NCI-H2029 treated with DMSO at 0.1 percent for 48 hours (cell line): Measurements from ENCODE around the gene METTL2A.
A peak's percentile ranks its signal among the peaks of the same experiment; 100 is the strongest.
"Not testable (repeated sequence)": the region's sequence is repeated elsewhere in the genome, so short reads cannot be mapped to it uniquely, and the experiment has no call there.

Experiments
- DNase-seq: peaks from one replicate; lab custom pipeline; 2025; lab: John Stamatoyannopoulos, UW

The METTL2A gene, protein sequence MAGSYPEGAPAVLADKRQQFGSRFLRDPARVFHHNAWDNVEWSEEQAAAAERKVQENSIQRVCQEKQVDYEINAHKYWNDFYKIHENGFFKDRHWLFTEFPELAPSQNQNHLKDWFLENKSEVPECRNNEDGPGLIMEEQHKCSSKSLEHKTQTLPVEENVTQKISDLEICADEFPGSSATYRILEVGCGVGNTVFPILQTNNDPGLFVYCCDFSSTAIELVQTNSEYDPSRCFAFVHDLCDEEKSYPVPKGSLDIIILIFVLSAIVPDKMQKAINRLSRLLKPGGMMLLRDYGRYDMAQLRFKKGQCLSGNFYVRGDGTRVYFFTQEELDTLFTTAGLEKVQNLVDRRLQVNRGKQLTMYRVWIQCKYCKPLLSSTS

DNA sequence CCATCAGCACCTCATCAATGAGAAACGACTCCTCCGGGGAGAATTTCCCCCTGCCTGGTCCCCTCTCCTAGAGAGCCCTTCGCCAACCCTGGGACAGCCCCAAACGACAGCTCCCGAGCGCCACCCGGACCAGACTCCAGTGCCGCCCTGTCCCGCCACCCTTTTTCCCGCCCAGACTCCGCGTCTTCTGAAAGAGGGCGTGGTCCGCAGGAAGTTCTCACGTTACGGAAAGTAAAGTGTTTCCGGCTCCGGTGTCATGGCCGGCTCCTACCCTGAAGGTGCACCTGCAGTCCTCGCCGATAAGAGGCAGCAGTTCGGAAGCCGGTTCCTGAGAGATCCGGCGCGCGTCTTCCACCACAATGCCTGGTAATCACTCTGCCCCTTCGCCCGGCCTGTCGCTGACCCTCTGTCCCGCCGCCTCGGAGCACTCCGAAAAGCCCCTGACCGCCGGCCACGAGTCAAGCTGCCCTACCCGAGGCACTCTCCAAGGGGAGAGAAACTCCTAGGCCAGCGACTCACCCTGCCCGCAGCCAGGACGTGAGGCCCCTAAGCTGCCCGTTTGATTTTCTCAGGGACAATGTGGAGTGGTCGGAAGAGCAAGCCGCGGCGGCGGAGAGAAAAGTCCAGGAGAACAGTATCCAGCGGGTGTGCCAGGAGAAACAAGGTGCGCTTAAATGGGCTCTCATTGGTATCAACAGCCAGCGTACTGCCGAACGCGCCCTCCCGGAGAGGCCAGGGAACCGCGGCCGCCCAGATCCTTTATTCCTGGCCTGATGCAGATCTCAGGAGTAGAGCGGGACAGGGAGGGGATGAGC lies at the start of gene METTL2A:
TSS of gene METTL2A (plus strand) at position 251 of the 815 bp plus-strand sequence. CDS start at position 257, 6 bp downstream.
- DNase-seq, result peak; percentile 60

DNA sequence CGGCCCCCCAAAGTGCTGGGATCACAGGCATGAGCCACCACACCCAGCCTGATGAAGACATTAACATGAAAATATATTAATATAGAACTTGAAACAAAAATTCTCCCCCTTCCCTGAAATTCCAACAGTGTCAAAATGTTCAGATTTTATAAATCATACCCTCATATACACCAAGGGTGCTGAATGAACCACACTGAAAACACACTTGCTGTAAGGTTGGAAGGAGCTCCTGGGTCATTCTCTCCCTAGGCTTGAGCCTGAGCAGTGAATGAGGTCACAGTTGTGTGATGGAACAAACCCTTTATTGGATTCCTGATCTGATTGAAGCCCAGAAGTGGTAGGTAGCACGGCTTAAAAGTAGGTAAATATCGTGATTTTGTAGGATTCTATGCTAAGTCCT lies 43.4 kb upstream of the METTL2A start, which contains the start of gene EFCAB3:
TSS of gene EFCAB3 (plus strand) at position 301 of the 400 bp plus-strand sequence. CDS start 2,427 bp downstream, outside the sequence.
- no peak for DNase-seq

DNA sequence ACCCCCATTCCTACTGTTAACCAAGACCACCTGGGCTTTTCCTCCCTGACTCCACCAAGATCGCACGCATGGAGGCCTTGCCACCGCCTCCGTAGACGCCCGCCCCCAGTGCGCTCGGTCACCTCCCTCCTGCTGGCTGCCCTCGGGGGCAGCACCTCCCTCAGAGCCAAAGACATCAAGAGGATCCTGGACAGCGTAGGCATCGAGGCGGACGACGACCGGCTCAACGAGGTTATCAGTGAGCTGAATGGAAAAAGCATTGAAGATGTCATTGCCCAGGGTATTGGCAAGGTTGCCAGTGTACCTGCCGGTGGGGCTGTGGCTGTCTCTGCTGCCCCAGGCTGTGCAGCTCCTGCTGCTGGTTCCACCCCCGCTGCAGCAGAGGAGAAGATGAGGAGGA lies 42.1 kb upstream of the METTL2A start:
- DNase-seq, result no peak

DNA sequence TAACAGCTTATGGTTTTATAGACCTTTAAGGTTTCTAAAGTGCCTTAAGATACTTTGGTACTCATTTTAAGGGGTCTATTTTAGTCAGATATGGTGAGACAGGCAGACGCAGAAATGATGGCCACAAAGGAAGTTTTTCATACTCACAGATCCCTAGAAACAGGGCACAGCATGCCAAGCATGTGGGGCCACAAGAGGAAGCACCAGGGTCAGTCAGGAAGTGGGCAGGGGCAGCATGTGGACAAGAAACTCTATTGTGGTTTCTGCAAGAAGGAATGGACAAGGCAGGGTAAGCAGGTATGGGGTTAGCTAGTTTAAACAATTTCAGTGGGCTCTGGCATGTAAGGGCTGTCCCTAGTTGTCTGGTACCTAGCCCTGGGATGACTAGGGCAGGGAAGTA lies 34.8 kb upstream of the METTL2A start:
- no peak for DNase-seq

DNA sequence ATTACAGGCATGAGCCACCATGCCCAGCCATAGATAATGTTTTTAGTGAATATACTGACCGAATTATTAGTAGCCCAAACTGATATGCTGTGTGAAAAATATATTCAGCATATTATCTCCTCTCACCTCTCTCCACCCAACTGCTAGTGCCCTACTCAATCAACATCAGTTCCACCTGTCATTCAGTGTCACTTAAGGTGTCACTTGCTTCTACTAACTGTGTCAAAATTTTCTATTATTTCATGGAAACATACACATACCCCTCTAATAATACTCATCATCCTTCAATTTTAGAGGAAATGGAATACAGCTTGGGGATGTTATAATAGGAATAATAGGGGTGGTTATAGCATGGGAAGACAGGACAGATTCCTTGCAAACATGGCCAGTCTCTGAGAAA lies 30.8 kb upstream of the METTL2A start:
- DNase-seq, result no peak

DNA sequence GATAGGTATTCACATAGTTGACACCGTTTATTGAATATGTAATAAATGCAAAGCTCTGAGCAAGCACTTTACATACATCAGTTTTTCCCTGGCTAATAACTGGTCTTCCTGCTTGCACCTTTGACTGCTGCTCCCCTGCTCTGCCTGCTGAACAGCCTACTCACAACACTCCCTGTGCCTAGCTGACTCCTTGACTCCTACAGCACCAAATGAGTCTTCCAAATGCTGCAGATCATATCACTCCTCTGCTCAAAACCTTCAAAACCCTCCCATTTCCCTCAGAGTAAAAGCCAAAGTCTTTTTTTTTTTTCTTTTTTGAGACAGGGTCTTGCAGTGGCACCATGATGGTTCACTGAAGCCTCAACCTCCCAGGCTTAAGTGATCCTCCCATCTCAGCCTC lies 24.8 kb upstream of the METTL2A start:
- DNase-seq, result no peak

DNA sequence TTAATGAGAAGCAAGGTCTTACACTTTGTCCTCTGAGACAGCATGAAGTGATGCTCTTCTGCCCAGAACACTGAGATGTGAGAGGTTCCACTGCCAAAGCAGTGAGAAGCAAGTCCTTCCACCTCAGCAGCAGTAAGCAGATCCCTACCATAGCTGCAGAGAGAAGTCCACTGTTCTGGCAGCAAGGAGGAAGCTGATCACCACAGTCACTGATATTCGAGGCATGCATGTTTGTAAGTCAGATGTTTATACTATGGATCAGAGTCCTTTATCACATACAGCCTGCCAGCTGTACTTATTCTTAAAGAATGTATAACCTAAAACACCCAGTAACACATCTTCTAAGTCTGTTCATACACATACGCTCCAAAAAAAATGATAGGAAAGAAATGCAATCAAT lies 18.2 kb upstream of the METTL2A start:
- DNase-seq, result no peak

DNA sequence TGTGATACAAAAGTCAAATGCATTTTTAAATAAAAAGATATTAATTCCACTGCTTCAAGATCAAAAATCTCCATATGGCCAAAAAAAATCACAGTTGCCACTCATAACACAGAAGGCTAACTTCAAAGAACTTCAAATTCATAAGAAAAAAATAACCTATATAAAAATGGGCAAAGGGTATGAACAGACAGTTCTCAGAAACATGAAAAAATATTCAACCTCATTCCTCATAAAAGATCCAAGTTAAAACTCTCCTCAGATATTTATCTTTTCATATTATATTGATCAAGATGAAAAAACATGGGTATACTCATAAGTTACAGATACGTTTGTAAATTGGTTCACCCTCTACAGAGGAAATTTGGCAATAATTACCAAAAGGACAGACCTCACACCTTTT lies 10.6 kb upstream of the METTL2A start:
- not testable (repeated sequence) for DNase-seq

DNA sequence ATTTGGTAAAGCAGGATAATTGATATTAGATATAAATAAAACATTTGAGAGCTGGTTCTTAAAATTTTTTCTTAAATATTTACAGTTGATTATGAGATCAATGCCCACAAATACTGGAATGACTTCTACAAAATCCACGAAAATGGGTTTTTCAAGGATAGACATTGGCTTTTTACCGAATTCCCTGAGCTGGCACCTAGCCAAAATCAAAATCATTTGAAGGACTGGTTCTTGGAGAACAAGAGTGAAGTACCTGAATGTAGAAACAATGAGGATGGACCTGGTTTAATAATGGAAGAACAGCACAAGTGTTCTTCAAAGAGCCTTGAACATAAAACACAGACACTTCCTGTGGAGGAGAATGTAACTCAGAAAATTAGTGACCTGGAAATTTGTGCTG lies 2.5 kb downstream of the METTL2A start:
- not testable (repeated sequence) for DNase-seq

DNA sequence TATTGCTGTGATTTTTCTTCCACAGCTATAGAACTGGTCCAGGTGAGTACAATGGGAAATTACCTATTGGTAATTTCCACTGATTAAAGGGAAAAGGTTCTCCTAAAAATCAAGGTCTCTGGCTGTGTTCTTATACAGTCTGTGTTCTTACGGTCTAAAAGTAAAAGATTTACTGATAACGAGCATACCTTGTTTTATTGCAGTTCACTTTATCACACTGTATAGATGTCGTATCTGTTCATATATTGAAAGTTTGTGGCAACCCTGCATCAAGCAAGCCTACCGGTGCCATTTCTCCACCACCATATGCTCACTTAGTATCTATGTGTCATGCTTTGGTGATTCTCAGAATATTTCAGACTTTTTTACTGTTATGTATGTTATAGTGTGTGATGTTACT lies 11.6 kb downstream of the METTL2A start:
- DNase-seq, result not testable (repeated sequence)

DNA sequence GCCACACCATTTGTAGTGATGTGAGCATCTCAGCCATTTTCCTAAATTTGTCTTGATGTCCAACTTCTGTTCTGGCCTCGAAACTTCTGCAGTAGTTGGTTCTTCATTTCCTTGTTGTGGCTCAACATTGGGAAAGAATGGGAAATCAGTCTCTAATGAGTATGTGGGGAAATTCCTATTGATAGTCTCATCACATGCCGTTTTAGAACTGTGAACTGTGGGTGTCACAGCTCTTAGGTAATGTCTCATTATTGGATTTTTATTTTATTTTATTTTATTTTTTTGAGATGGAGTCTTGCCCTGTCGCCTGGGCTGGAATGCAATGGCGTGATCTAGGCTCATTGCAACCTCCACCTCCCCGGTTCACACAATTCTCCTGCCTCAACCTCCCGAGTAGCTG lies 17.5 kb downstream of the METTL2A start:
- not testable (repeated sequence) for DNase-seq

DNA sequence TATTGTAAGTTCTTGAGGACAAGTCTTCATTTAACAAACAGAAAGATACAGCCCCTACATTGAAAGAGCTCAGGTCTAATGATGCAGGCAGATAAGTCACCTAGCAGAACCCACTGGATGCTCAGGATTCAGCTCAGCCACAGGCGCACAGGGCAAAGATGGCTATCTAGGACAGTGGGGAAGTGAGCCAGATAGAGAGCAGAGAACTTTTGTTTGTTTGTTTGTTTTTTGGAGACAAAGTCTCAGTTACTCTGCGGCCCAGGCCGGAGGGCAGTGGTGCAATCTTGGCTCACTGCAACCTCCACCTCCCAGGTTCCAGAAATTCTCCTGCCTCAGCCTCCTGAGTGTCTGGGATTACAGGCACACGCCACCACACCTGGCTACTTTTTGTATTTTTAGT lies 20.4 kb downstream of the METTL2A start:
- DNase-seq, result no peak

DNA sequence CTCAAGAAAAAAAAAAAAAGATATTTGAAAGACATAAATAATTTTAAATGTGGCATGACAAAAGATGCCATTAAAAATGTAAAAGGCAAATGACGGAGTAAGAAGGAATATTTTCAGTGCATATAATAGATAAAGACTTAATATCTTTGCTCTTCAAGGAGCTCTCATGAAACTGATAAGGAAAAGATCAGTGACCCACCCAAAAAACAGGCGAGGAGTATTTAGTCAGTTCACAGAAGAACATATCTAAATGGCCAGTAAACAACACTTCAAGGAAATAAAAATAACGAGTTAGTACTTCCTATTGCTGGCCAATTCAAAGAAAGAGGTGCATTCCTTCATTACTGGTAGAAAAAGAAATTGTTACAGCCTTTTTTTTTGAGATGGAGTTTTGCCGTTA lies 22.1 kb downstream of the METTL2A start:
- DNase-seq, result not testable (repeated sequence)

DNA sequence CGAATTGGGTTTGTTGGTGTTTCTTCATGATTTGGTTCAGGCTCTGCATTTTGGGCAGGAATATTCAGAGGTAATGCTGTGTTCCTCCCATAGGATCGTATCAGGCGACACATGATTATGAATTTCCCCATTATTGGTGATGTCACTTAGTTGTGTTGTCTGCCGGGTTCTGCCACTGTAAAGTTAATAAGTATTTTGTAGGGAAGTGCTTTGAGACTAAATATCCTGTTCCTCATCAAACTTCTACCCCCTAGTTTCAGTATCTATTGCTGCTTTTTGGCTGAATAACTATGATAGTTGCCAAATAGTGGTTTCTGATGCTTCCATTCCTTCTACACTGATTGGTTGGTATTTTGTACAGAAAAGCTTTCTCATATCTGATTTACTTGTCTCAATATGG lies 28.5 kb downstream of the METTL2A start:
- not testable (repeated sequence) for DNase-seq

DNA sequence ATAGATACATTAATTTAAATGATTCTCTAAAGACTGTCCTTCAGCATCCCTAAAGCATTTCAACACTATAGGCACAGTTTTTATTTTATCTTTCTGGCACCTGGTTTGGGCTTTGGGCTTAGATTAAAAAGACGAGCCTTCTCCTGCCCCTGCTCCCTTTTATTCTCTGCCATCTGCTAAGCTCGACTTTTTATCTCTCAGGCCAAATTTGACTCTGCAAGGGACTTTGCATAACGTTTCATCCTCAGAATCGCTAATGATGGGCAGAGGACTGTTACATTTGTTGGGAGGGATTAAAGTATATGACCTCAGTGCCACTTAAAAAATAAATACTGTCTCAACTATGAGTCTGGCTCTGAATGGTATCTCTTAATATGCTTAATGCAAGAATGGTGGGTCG lies 29.3 kb downstream of the METTL2A start:
- DNase-seq, result not testable (repeated sequence)

DNA sequence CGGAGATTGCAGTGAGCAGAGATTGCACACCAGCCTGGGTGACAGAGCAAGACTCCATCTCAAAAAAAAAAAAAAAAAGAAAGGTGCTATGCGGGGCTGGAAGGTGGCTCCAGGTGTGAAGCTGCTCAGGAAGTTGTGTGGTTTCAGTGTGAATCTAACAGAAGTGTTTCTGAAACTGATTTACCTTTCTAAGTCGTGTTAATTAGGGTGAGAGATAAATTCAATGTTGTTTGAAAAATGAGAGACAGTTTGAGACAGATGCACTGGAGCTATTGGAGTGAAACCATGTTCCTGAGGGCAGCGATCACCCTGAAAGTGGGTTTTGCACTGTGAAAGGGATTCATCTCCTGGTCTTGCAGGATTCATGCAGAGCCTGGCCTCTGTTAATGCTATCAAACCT lies 30.0 kb downstream of the METTL2A start:
- DNase-seq, result not testable (repeated sequence)

DNA sequence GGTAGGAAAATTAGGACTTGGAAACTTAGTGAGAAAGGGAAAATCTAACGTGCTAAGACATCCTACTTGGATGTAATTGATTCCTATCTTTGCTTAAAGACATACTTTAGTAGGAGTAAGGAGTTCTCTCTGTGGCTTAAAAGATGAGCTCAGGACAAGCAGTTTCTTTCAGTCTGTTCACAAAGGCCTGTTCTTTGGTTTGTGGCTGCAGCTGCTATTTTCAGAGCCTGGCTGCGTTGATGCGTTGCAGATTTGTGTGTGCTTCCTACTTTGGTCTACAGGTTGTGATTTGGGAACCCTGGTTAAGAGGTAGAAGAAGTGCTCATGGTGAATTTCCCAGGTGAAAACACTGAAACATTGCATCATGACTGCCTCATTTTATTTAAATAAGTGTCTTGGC lies 30.4 kb downstream of the METTL2A start:
- not testable (repeated sequence) for DNase-seq

DNA sequence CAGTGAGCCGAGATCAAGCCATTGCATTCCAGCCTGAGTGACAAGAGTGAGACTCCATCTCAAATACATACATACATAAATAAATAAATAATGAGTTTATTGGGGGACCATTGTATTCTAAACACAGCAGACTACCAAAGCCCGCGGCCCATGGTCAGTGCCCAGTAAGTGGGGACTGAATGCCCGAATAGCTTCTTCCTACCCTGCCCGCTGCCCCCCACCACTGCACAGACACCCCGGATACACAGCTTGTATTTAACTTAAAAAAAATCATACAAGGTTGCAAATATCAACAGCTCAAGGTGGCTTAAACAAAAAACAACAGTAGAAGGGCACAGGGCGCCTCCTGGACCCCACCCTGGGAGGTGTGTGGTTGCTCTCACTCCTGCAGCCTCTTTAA lies 32.3 kb downstream of the METTL2A start:
- no peak for DNase-seq

DNA sequence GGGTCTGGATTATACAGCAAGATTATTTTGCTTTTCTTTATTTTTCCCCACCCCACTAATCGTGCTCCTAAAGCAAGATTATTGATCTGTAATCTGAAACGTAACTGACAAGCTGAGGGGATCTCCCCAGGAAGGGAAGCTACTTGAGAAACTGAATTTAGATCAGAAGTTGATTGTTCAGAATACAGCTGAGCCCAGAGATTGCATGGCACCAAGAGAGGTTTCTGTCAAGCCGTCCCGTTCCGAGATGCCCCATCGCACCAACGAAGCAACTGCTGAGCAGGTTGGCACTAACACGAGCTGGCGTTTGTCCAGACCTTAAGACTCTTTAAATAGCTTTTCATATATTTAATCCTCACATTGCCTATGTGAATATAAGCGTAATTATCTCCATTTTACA lies 34.8 kb downstream of the METTL2A start:
- not testable (repeated sequence) for DNase-seq

DNA sequence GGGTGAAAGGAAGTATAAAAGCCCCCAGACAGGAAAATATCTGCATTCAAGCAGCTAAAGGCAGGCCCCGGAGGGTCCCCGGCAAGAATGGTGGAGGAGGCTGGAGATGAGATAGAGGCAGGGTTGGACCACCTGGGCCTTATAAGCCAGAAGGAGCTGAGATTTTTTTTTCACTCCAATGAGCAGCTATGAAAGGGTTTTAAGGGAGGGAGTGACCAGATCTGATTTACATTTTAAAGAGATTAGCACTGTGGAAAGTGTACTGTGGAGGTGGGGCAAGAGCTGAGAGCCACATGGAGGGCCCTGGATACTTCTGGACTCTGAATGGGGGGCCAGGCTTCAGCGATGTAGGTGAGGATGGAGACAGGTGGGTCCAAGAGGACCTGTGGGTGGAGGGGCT lies 40.7 kb downstream of the METTL2A start:
- DNase-seq, result not testable (repeated sequence)

DNA sequence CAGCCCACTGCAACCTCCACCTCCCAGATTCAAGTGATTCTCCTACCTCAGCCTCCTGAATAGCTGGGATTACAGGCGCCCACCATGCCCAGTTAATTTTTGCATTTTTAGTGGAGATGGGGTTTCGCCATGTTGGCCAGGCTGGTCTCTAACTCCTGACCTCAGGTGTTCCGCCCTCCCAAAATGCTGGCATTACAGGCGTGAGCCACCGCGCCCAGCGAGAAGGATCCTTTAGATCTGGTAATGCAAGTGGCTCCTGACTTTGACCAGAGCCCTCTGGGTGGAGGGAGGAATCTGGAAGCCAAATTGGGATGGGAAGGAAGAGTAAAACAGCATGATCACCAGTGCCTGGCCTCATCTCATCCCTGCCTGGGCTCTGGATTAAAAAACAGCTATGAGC lies 41.6 kb downstream of the METTL2A start:
- not testable (repeated sequence) for DNase-seq

DNA sequence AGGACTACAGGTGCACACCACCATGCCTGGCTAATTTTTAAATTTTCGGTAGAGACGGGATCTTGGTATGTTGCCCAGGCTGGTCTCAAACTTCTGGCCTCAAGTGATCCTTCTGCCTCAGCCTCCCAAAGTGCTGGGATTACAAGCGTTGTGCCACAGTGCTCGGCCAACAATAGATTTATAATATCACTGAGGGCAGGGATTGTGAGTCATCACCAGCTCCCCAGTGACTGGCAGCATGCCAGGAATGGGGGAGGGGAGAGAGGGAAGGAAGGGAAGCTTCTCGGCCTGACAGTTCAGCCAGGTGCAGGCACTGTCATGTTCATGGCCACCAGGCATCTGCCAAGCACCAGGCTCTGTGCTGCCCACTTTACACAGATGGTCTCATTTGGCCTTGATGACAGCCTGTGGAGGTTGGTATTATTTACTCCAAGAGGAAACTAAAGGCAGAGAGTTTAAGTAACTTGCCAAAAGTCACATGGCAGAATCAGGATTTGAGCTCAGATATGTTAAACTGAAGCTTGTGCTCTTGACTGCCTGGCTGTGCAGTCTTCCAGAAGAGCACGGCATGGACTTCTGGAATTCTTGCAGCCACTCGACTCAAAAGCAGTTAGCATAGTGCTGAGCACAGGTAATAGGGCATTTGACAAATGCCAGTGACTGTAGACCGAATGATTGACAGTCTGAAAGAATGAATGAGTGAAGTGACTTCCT lies 47.1 kb downstream of the METTL2A start:
- DNase-seq, result peak; percentile 50
